GM12892 (cell line): Measurements from ENCODE around the gene ZNF546.
"Not testable (repeated sequence)": the region's sequence is repeated elsewhere in the genome, so short reads cannot be mapped to it uniquely, and the experiment has no call there.

ENCODE experiments used
- POLR2A ChIP-seq: IDR thresholded peaks from 2 replicates; pipeline ENCODE4 v1.6.1; 2011; ENCODE audit warnings: low read depth, low read length, control low read depth
- POLR2AphosphoS5 ChIP-seq: IDR thresholded peaks from 2 replicates; pipeline ENCODE4 v1.6.1; 2011; ENCODE audit warnings: low read depth, low read length, control low read depth

DNA sequence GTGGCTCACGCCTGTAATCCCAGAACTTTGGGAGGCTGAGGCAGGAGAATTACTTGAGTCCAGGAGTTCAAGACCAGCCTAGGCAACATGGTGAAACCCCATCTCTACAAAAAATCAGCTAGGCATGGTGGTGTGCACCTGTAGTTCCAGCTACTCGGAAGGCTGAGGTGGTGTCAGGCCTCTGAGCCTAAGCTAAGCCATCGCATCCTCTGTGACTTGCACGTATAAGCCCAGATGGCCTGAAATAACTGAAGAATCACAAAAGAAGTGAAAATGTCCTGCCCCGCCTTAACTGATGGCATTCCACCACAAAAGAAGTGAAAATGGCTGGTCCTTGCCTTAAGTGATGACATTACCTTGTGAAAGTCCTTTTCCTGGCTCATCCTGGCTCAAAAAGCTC, 39.0 kb upstream of the ZNF546 start:
- not testable (repeated sequence) for TF ChIP-seq POLR2A, POLR2AphosphoS5
